Sigmoid colon (tissue), 4 donors: Measurements from ENCODE around the gene SMIM24.

Source experiments
- CTCF ChIP-seq, 4 experiments: fragments of 450-650 bp in 3 of 4; fragments of 200-600 bp in 1 of 4; IDR thresholded peaks; one replicate each; pipeline ENCODE4 v1.5.1; 2016 to 2019; ENCODE audit warnings: antibody characterized with exemption in 4 of 4, mild to moderate bottlenecking in 3 of 4, moderate library complexity in 2 of 4
- EP300 ChIP-seq, 4 donors: sonication (generic); formaldehyde crosslinking; IDR thresholded peaks; one replicate each; pipeline ENCODE4 v1.6.1; 2017; ENCODE audit warnings: antibody characterized with exemption in 4 of 4

- TF ChIP-seq CTCF (IDR thresholded peaks at IDR 0.05) (no peak), EP300 (IDR thresholded peaks at IDR 0.05) (no peak)
Measured at GRCh38 chr19:3469638-3470499, 10.5 kb downstream of the SMIM24 start.
